CD4-positive, alpha-beta T cell treated with Interleukin-15 for 1 hour (primary cell): ENCODE data around the gene ACAP3.

Experiments
- DNase-seq: peaks from one replicate; pipeline ENCODE4 v3.0.0-alpha.2; 2020

Gene ACAP3

GRCh38 chr1:1313500-1314236 lies 5.9 kb upstream of the ACAP3 start:
- no peak for DNase-seq

GRCh38 chr1:1312450-1313314 lies 5.0 kb upstream of the ACAP3 start:
- no peak for DNase-seq

- no peak for DNase-seq
Observed at GRCh38 chr1:1311107-1312104, 3.7 kb upstream of the ACAP3 start.

- DNase-seq = no peak
Observed at GRCh38 chr1:1310476-1311053, 2.8 kb upstream of the ACAP3 start.

GRCh38 chr1:1310109-1310385 lies 2.3 kb upstream of the ACAP3 start:
- DNase-seq = no peak

GRCh38 chr1:1309251-1310108 lies 1.8 kb upstream of the ACAP3 start:
- DNase-seq = no peak

- DNase-seq = no peak
Observed at GRCh38 chr1:1308756-1309250, 1.1 kb upstream of the ACAP3 start.

GRCh38 chr1:1307261-1307922 lies 338 bp downstream of the ACAP3 start:
- no peak for DNase-seq

GRCh38 chr1:1306661-1307260 lies 969 bp downstream of the ACAP3 start:
- no peak for DNase-seq

- no peak for DNase-seq
Observed at GRCh38 chr1:1306070-1306660, 1.6 kb downstream of the ACAP3 start.

- peak; percentile 75 for DNase-seq
Observed at GRCh38 chr1:1305300-1306069, 2.2 kb downstream of the ACAP3 start.

- no peak for DNase-seq
Observed at GRCh38 chr1:1304331-1305299, 3.1 kb downstream of the ACAP3 start.

- DNase-seq = no peak
Observed at GRCh38 chr1:1303736-1304135, 4.0 kb downstream of the ACAP3 start.

GRCh38 chr1:1302951-1303509 lies 4.7 kb downstream of the ACAP3 start:
- DNase-seq = no peak

GRCh38 chr1:1302006-1302430 lies 5.7 kb downstream of the ACAP3 start:
- DNase-seq = no peak

GRCh38 chr1:1300352-1300739 lies 7.4 kb downstream of the ACAP3 start:
- no peak for DNase-seq

- DNase-seq = no peak
Observed at GRCh38 chr1:1299686-1300351, 7.9 kb downstream of the ACAP3 start.
